OCI-LY7 (cell line): ENCODE data around the gene JPT2.

Source experiments
- EZH2phosphoT487 ChIP-seq: fragments of 200-600 bp; sonication (generic); IDR thresholded peaks from 2 replicates; pipeline ENCODE4 v1.6.1; 2018; ENCODE audit warnings: low read depth, borderline replicate concordance, mild to moderate bottlenecking, mixed run types, antibody characterized with exemption, low read length, moderate library complexity, mixed read lengths
- TF ChIP-seq, protein P1 (sequence below): fragments of 200-600 bp; sonication (generic); conservative IDR thresholded peaks from 2 replicates; pipeline ENCODE4 v1.5.1; 2014; ENCODE audit warnings: mild to moderate bottlenecking, antibody characterized with exemption, low read length, moderate library complexity, mixed read lengths

DNA sequence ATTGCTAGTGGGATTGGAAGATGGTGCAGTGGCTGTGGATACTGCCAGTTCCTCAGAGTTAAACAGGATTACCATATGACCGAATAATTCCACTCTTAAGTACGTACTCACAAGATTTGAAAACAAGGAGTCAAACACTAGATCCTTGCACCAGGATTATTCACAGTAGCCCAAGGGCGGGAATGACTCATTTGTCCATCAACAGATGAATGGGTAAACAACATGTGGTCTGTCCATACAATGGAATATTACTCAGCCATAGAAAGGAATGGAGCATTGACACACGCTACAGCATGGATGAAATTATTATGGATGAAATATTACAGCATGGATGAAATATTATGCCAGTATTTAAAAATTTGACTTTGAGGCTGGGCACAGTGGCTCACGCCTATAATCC, 18.8 kb downstream of the JPT2 start:
- TF ChIP-seq, protein P1, sequence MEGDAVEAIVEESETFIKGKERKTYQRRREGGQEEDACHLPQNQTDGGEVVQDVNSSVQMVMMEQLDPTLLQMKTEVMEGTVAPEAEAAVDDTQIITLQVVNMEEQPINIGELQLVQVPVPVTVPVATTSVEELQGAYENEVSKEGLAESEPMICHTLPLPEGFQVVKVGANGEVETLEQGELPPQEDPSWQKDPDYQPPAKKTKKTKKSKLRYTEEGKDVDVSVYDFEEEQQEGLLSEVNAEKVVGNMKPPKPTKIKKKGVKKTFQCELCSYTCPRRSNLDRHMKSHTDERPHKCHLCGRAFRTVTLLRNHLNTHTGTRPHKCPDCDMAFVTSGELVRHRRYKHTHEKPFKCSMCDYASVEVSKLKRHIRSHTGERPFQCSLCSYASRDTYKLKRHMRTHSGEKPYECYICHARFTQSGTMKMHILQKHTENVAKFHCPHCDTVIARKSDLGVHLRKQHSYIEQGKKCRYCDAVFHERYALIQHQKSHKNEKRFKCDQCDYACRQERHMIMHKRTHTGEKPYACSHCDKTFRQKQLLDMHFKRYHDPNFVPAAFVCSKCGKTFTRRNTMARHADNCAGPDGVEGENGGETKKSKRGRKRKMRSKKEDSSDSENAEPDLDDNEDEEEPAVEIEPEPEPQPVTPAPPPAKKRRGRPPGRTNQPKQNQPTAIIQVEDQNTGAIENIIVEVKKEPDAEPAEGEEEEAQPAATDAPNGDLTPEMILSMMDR = no peak
- no peak for TF ChIP-seq EZH2phosphoT487
